ENCODE results near the gene NVL.
"Not testable (repeated sequence)": the region's sequence is repeated elsewhere in the genome, so short reads cannot be mapped to it uniquely, and the experiment has no call there.

The NVL gene

DNA sequence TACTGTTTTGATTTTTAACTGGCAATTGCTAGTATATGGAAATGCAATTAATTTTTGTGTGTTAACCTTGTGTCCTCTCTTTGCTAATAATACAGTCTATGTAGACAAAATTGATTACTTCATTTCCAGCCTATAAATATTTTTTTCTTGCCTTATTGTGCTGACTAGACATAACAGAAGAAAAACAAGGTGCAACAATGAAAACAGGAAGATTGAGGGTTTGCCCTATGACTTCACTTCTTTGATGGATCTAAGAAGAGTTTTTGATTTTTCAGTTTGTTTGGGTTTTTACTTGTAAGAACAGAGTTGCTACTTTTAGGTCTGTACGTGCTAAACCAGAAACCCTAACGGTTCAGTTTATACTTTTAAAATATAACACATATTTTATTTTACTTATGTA is 18.2 kb upstream of the NVL start:
- DNase-seq (ENCODE audit: low read depth): no peak
- TF ChIP-seq CTCF (IDR thresholded peaks at IDR 0.05; ENCODE audit: low read length, missing control alignments): no peak

DNA sequence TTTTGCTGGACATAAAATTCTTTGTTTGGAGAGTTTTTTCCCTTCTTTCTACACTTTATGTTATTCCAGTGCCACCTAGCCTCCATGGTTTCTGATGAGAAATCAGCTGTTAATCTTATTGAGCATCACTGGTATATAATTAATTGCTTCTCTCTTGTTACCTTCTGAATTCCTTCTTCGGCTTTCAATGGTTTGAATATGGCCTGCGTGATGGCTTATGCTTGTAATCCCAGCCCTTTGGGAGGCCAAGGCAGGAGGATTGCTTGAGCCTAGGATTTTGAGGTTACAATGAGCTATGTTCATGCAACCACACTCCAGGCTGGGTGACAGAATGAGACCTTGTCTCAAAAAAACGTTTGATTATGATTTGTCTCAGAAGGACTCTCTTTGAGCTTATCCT is 13.7 kb upstream of the NVL start:
- TF ChIP-seq CTCF (IDR thresholded peaks at IDR 0.05; ENCODE audit: low read length, missing control alignments): no peak
- no peak for DNase-seq (ENCODE audit: low read depth)
- H3K4me3 ChIP-seq (replicated peaks; ENCODE audit: low read depth, low read length): no peak overlapping the region

More for the DNA sequence above, 18.2 kb upstream of the NVL start:
- H3K4me3 ChIP-seq (replicated peaks; ENCODE audit: low read depth, low read length): no peak overlapping the region

- peak overlapping the region; percentile 59 for H3K4me3 ChIP-seq (replicated peaks; ENCODE audit: low read depth, low read length)
- DNase-seq (ENCODE audit: low read depth): not testable (repeated sequence)
Observed at GRCh38 chr1:224340453-224341384, 10.7 kb upstream of the NVL start.

DNA sequence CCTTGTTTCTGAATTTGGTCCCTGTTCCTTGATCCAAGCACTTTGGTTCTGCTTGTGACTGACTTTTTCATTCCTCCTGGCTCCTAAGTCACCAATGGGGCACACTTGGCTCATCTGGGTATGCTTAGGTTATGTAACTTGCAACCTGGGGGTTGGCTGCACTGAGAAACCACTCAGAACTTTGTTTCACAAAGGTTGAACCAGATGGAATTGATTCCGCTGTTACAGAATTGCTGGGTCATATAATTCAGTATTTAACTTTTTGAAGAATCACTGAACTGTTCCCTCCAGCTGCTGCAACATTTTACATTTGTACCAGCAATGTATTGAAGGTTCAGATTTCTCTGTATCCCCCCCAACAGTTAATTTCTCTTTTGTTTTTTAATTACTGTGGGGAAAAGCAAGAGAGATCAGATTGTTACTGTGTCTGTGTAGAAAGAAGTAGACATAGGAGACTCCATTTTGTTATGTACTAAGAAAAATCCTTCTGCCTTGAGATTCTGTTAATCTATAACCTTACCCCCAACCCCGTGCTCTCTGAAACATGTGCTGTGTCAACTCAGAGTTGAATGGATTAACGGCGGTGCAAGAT is 9.6 kb upstream of the NVL start:
- no peak for TF ChIP-seq CTCF (IDR thresholded peaks at IDR 0.05; ENCODE audit: low read length, missing control alignments)
- no peak for DNase-seq (ENCODE audit: low read depth)

DNA sequence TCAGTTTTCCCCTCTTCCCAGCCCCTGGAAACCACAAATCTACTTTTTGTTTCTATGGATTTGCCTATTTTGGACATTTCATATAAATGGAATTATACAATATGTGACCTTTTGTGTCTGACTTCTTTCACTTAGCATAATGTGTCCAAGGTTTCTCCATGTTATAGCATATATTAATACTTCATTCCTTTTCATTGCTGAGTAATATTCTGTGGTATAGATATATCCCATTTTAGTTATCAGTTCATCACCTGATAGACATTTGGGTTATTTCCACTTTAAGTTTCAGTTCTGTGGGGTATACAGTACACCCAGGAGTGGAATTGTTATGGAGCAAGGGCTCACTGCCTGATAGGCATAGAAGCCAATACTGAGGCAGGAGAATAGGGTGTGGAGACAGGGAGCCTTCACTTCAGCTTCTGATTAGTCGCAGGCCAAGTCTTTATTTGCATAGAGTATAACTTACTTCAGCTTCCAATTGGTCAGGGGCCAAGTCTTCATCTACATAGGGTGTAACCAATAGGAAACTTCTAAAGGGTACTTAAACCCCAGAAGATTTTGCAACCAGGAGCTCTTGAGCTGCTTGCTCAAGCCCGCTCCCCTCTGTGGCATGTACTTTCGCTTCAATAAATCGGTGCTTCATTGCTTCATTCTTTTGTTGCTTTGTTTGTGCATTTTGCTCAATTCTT is 8.3 kb upstream of the NVL start:
- H3K4me3 ChIP-seq (replicated peaks; ENCODE audit: low read depth, low read length): no peak overlapping the region
- DNase-seq (ENCODE audit: low read depth): no peak
- no peak for TF ChIP-seq CTCF (IDR thresholded peaks at IDR 0.05; ENCODE audit: low read length, missing control alignments)

More for the DNA sequence above, 9.6 kb upstream of the NVL start:
- H3K4me3 ChIP-seq (replicated peaks; ENCODE audit: low read depth, low read length): no peak overlapping the region

GRCh38 chr1:224333939-224334786 is 4.2 kb upstream of the NVL start:
- no peak for TF ChIP-seq CTCF (IDR thresholded peaks at IDR 0.05; ENCODE audit: low read length, missing control alignments)
- no peak overlapping the region for H3K4me3 ChIP-seq (replicated peaks; ENCODE audit: low read depth, low read length)

More at GRCh38 chr1:224333939-224334786, 4.2 kb upstream of the NVL start:
- no peak for DNase-seq (ENCODE audit: low read depth)
